Measurements from ENCODE around the gene PRUNE1.

Gene PRUNE1

GRCh38 chr1:150976879-150977694 is 31.2 kb upstream of the PRUNE1 start:
- DNase-seq (ENCODE audit: low read depth in 3 of 3), result peak; percentile 47 to 59 (median 51)

DNA sequence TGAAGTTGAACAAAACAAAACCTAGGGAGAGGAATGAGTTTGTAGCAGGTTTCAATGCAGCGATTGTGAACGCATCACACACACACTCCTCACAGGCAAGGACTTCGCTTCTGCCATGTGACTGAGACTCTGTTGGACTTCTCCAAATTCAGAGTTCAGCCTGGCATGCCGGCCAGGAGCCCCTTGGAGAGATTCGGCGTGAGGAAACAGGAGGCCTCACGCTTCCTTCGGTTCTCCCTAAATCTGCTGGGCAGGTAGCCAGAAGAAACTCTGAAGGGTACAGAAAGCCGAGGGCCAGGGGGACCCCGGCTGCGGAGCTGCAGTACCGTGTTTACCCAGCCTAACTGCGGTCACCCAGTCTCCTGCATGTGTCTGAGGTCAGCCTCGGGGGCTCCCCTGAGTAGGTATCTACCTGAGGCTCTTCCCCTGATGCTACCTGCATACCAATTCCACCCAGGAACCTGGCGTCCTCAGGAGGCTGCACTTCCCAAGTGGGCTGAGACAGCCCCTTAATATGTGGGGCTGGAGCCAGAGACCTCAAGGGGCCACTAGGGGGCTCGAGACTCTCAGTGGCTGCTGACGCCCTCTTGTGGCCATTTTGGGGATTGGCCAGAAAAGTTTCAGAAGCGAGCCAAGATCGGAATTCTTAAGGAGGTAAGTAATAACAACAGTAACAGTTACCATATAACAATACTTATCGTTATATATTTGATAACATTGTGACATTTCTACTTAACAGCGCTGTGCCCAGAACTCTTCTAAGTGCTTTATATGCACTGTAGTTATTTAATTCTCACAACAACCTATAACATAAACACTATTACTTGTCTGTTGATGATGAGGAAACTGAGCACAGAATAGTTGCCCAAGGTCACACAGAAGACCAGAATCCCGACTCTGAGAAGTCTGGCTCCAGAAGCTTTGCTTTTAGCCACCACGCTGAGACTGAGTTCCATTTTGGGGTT is 28.9 kb upstream of the PRUNE1 start:
- DNase-seq (ENCODE audit: low read depth in 3 of 3), result peak; percentile 60 to 84 (median 75)

DNA sequence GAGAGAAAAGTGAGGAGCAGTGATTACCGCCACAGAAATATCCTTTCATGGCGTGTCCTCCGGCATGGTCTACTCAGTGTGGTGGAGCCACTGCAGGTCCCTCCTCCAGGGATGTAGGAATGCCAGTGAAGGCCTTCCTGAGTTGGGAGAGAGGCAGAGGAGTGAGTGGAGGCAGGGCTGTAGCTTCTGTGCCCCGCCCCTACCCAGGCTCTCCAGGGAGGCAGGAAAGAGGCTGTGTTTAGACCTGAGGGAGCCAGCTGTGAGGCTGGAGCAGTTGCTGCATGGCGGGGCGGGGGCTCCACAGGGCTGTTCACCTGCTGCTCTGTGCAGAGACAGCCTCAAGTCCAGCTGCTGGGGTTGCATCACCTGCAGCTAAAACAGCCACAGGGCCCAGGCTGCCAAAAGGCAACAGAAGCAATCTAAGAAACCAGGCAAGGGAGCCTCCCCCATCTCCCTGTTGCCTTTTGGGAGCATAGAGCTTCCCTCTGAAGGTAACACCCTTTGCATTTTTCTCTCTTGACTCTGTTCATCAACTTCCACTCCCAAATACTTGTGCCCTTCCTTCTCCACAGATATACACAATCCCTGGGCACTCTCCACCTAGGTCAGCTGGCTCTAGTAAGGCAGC is 27.0 kb upstream of the PRUNE1 start:
- no peak for DNase-seq (ENCODE audit: low read depth in 3 of 3)

- no peak for DNase-seq (ENCODE audit: low read depth in 3 of 3)
Measured at GRCh38 chr1:150981805-150982712, 26.2 kb upstream of the PRUNE1 start, which contains the start of gene ANXA9. TSS of gene ANXA9 (plus strand) at chr1:150982292. CDS start at chr1:150983106, 814 bp downstream.

GRCh38 chr1:150985179-150985825 is 22.9 kb upstream of the PRUNE1 start:
- DNase-seq (ENCODE audit: low read depth in 3 of 3), result no peak

- DNase-seq (ENCODE audit: low read depth in 3 of 3), result no peak
Measured at GRCh38 chr1:150987924-150988323, 20.3 kb upstream of the PRUNE1 start.

DNA sequence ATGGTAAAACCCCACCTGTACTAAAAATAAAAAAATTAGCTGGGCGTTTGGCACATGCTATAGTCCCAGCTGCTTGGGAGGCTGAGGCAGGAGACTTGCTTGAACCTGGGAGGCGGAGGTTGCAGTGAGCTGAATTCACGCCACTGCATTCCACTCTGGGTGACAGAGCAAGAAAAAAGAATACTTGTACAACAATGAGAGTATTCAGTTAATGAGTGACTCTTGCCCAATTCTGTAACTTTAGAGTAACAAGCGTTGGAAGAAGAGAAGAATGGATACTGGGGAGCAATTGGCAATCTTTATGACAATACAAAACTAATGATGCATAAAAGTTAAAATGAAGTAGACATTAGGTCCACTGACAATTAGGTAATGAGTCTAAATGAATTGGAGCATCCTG is 15.6 kb upstream of the PRUNE1 start:
- DNase-seq (ENCODE audit: low read depth in 3 of 3), result no peak

DNA sequence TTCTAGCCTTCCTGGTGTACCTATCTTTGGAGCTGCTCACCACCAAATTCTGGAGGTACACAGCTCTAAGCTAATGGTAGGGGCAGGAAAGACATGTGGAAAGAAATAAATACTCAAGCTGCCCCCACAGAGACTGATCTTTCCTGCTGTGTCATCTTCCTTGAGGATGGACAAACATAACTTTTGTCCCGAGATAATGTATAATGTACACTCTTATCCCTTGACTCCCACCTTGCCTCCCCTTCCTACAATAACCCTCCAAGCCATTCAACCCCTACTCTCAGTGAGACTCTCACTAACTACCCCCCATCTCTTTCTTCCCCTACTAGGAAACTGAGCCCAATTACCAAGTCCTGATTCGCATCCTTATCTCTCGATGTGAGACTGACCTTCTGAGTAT is 14.0 kb upstream of the PRUNE1 start:
- no peak for DNase-seq (ENCODE audit: low read depth in 3 of 3)

- no peak for DNase-seq (ENCODE audit: low read depth in 3 of 3)
Measured at GRCh38 chr1:150995460-150995859, 12.8 kb upstream of the PRUNE1 start.

DNA sequence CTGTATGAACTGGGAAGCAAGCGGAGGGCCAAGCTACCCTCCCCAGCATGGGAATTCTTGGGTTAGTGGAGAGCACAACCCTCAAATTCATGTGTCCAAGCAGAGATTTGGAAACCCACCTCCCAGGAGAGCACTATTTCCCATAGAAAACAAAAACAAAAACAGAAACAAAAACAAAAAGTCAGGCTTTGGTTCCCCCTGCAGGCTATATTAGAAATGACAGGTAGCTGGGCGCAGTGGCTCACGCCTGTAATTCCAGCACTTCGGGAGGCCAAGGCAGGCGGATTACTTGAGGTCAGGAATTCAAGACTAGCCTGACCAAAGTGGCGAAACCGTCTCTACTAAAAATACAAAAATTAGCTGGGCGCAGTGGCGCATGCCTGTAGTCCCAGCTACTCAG is 12.4 kb upstream of the PRUNE1 start:
- DNase-seq (ENCODE audit: low read depth in 3 of 3), result no peak

DNA sequence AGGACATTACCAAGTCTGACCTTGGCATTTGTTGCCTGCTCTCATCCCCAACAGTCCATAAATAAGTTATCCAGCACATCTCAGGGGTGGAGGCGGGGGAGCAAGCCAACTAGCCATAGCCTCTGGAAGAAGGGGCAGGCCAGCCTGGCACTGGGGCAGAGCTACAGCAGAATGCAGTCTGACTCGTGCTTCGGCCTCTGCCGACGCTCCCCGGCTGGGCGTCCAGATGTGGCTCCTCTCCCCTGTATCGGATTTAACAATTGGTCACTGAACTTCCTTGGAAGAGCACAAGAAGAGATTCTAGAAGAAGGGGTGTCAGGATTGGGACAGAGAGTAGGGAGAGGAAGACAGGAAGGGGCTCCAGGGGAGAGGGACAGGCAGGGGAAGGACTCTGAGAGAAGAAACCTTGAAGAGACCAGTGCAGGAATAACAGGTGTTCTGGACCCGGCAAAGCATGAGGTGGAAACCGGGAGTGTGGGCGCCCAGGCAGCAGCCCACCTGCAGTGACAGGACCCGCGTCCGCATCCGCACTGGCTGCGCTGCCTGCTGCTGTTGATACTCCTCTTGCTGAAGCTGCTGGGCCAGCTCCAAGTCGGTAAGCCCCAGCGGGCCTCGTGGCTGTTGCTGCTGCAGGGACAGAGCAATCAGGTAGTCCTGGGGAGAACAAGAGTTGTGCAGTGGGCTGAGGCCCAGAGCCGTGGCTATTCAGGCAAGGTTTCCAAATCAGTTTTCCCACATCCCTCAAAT is 10.9 kb upstream of the PRUNE1 start:
- DNase-seq (ENCODE audit: low read depth in 3 of 3), result no peak

DNA sequence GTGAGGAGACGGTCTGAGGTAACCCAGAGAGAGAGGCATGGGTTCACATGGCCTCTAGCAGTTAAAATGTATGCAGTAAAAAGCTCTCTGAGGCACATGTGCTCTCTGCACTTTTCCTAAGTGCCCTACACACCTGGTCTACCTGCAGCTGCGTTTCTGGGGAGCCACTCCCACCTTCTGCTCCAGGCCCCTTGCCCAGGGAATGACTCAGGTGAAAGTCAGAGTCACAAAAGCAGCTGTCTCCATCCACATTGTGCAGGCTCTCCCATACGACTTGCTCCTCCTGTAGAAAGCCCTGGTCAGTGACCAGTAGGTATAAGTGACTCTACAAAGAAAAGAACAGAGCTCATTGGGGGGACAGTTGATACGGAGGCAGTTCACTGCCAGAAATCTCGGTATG is 10.3 kb upstream of the PRUNE1 start:
- DNase-seq (ENCODE audit: low read depth in 3 of 3), result no peak

- DNase-seq (ENCODE audit: low read depth in 3 of 3), result no peak
Measured at GRCh38 chr1:150999051-150999674, 9.1 kb upstream of the PRUNE1 start.

GRCh38 chr1:150999926-151000325 is 8.3 kb upstream of the PRUNE1 start:
- DNase-seq (ENCODE audit: low read depth in 3 of 3), result no peak

DNA sequence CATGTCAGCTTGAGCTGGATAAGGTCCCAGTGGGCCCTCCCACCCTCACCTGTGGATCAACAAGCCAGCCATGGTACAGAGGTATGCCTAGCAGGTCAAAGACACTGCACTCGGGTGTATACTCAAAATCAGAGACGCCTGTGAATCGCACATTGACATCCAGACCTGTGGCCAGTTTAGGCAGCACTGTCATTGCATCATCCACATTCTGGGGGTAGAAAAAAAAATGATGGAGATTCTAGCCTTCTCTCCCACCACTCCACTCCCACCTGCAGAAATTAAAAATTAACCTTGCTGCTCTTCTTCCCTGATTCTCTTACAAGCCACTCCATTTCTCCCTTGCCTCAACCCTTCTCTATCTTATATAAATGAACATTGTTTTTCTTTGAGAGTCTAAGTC is 7.8 kb upstream of the PRUNE1 start:
- DNase-seq (ENCODE audit: low read depth in 3 of 3), result no peak

GRCh38 chr1:151001602-151002001 is 6.6 kb upstream of the PRUNE1 start:
- DNase-seq (ENCODE audit: low read depth in 3 of 3), result no peak

DNA sequence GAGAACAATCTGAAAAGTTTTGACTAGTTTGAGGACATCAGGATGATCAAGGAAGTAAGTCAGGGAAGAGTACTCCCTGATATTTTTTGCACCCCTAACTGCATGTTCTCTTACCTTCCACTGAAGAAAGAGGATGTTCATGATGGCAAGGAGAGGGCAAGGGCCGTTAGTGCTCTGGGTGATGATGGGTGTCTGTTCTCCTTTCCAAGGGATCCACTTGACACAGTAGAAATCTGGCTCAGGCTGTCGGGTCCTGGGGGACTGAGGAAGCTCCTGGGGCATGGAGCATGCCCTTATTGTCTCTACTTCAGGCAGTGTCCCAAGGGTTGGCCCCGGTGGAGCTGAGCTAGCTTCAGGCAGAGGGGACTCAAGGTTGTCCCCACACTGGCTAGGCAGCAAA is 6.2 kb upstream of the PRUNE1 start:
- DNase-seq (ENCODE audit: low read depth in 3 of 3), result no peak

GRCh38 chr1:151002611-151003010 is 5.6 kb upstream of the PRUNE1 start:
- DNase-seq (ENCODE audit: low read depth in 3 of 3), result no peak

- DNase-seq (ENCODE audit: low read depth in 3 of 3), result no peak
Measured at GRCh38 chr1:151003180-151003579, 5.1 kb upstream of the PRUNE1 start.
